Muscle of leg (tissue), 11 donors: ENCODE results near the gene CLTCL1. TPM values are rescaled to one million over a fixed set of nuclear protein-coding genes. Genes with fewer than 3 reads are reported as not detected.

Experiments used
- DNase-seq: peaks from one replicate; pipeline ENCODE4 v3.0.0; 2013
- H3K27ac ChIP-seq: one replicate; pipeline ENCODE4 v1.5.1; 2013; ENCODE audit warnings: mild to moderate bottlenecking, low read length, control low read depth
- H3K27me3 ChIP-seq: one replicate; pipeline ENCODE4 v1.6.1; 2013; ENCODE audit warnings: low read length; ENCODE audit not compliant: control insufficient read depth, insufficient read depth
- H3K36me3 ChIP-seq: one replicate; pipeline ENCODE4 v1.6.1; 2013; ENCODE audit warnings: low read length; ENCODE audit not compliant: control insufficient read depth, insufficient read depth
- H3K4me1 ChIP-seq: one replicate; pipeline ENCODE4 v1.6.1; 2013; ENCODE audit warnings: low read length; ENCODE audit not compliant: control insufficient read depth, insufficient read depth
- H3K4me3 ChIP-seq: one replicate; pipeline ENCODE4 v1.5.1; 2013; ENCODE audit warnings: low read length, control low read depth
- H3K9me3 ChIP-seq: replicated peaks from 2 replicates; pipeline ENCODE4 v1.6.1; 2013; ENCODE audit warnings: low read depth, low read length; ENCODE audit not compliant: control insufficient read depth
- WGBS: methylation state at CpG from one replicate; pipeline ENCODE4 v1.1.5; 2013; ENCODE audit warnings: missing lambda C conversion rate; ENCODE audit not compliant: insufficient coverage; 5-methylcytosine and 5-hydroxymethylcytosine counted together
- polyA plus RNA-seq, 8 donors: library from polyadenylated mRNA; unstranded; fragments of 120-200 nt; gene quantifications; one replicate each; pipeline versions ENCODE4 v1.2.1 to v1.2.3, GENCODE V29; 2013; ENCODE audit warnings: inconsistent platforms in 1 of 8, low replicate concordance in 1 of 8; ENCODE audit not compliant: insufficient read length in 8 of 8, insufficient read depth in 1 of 8
- total RNA-seq: library from RNA; stranded (reverse); fragments of 120-200 nt; gene quantifications from one replicate; pipeline ENCODE4 v1.2.4, GENCODE V29; 2013

The CLTCL1 gene
- total and polyA plus RNA-seq, 9 donors: 11.9 to 23.4 (median 19.1) TPM

DNA sequence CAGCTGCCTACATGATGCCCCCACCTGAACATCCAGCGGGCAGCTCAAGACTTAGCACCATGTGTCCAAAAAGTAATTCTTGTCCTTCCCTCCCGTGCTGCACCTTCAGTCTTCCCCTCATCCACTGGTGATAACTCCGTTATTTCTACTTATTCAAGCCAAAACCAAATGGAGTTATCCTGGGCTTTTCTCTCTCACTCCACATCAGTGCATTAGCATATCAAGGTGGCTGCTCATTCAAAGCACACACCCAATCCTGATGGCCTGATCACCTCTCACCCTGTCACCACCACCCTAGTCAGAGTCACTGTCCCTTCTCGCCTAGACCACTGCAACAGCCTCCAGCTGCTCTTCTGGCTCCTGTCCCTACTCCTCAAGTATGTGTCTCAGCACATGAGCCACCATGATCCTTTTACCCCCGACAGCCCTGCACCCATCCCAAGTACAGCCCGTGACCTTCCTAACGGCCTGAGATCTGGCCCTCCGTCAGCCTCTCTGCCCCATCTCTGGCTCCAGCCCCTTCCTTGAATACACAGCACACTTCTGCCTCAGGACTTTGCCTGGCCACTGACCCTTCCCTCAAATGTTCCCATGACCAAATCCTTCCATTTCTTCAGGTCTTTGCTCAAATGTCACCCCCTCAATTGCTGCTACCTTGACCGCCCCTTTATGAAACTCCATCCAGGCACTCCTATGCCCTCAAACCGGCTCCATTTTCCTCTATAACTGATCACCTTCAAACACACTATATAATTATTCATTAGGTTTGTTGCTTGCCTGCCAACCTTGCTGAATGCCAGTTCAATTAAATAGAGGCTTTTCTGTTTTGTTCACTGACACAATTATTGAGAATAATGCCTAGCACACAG, 93.3 kb downstream of the CLTCL1 start:
- H3K9me3 ChIP-seq: no peaks in the 10 kb centered on the region
- H3K4me1 ChIP-seq: no peaks in the 10 kb centered on the region
- 85% methylated on average over 9 of the region's 10 CpGs for whole genome bisulfite sequencing
- H3K27me3 ChIP-seq: no peaks in the 10 kb centered on the region
- no peak overlapping the region for H3K27ac ChIP-seq
- H3K4me3 ChIP-seq: no peak overlapping the region
- no peak for DNase-seq
- H3K36me3 ChIP-seq: peaks cover 20% of the 10 kb centered on the region

DNA sequence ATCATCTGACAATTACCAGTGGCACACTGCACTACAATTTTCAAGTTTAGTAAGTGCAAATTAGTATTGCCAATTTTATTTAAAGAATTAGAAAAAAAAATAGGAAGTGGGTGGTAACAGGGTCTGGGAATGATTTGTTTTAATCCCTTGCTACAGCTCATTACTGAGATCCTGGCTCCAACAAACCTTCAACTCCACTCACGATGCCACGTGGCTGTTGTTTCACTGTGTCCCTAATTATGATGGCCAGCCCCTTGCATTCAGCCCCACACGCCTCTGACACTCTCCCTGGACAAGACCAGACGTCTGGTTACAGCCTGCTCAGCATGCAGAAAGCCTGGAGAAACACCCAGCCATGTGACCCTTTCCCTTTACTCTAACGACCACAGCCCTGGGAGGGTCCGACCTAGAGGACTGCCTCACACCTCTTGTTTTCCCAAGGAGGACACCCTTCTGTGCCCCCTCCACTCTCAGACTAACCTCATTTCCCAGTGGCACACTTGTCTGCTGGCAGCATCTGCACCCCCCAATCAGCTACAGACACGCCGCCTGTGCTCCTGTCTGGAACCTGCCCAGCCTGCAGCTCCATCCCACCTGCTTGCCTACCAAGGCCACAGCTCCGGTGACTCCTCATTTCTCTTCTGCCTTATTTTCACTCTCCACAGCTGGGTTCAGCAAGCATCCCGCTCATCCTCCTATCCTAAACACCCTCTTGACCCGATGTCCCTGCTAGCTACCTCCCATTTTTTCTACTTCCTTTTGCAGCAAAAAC, 94.5 kb downstream of the CLTCL1 start:
- Histone ChIP-seq H3K9me3 (no peaks in the 10 kb centered on the region), H3K4me3 (no peak overlapping the region), H3K27ac (no peak overlapping the region), H3K4me1 (no peaks in the 10 kb centered on the region), H3K27me3 (no peaks in the 10 kb centered on the region), H3K36me3 (peaks cover 20% of the 10 kb centered on the region)
- WGBS: 59% methylated on average over 11 of the region's 11 CpGs
- no peak for DNase-seq

DNA sequence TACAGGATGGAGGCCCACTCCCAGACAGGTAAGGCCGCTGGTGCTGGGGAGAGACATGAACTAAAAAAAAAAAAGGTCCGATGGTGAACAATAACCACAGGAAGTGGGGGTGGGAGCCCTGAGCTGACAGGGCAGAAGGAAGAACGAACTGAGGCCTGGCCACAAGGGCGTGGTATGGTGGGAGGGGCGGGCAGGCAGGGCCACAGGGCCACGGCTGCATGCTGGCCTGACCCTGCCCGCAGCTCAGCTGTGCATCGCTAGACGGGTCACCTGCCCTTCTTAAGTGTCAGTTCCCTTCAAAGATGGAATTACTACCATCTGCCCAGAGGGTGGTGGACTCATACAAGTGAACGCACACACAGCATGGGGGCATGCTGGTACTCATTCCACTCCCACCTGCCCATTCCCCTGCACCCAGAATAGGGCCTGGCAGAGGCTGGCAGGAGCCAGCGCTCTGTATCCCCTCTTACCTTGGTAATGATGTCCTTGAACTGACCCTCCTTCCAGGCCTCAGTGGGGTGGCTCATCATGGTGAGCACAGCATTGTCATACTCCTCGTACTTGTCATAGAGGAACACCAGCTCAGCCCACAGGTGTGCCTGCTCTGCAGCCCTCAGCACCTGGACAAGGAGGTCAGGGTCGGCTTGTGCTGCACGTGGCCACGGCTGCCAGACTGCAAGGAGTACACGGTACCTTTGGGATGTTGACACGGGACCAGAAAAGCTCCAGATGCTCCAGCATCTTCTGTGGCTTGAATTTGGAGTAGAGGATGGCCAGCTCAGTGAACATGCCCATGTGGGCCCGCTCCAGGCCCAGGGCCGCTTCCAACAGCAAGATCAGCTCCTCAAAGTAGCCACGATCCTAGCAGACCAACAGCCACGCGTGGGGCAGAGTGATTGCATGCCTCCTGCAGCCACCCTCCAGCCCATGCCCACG, 95.5 kb downstream of the CLTCL1 start:
- H3K9me3 ChIP-seq: no peaks in the 10 kb centered on the region
- no peak overlapping the region for H3K27ac ChIP-seq
- no peaks in the 10 kb centered on the region for H3K27me3 ChIP-seq
- DNase-seq: no peak
- no peak overlapping the region for H3K4me3 ChIP-seq
- 85% methylated on average over 16 of the region's 23 CpGs for WGBS
- no peaks in the 10 kb centered on the region for H3K4me1 ChIP-seq
- H3K36me3 ChIP-seq: peaks cover 20% of the 10 kb centered on the region

- Histone ChIP-seq H3K4me3 (no peak overlapping the region), H3K27me3 (no peaks in the 10 kb centered on the region), H3K9me3 (no peaks in the 10 kb centered on the region), H3K4me1 (no peaks in the 10 kb centered on the region), H3K27ac (no peak overlapping the region), H3K36me3 (peaks cover 20% of the 10 kb centered on the region)
- 91% methylated on average over 9 of the region's 16 CpGs for WGBS
- DNase-seq: no peak
Observed at GRCh38 chr22:19194766-19195536, 96.6 kb downstream of the CLTCL1 start.

- H3K36me3 ChIP-seq: peaks cover 12% of the 10 kb centered on the region
Observed at GRCh38 chr22:19193879-19194278, 97.6 kb downstream of the CLTCL1 start.

DNA sequence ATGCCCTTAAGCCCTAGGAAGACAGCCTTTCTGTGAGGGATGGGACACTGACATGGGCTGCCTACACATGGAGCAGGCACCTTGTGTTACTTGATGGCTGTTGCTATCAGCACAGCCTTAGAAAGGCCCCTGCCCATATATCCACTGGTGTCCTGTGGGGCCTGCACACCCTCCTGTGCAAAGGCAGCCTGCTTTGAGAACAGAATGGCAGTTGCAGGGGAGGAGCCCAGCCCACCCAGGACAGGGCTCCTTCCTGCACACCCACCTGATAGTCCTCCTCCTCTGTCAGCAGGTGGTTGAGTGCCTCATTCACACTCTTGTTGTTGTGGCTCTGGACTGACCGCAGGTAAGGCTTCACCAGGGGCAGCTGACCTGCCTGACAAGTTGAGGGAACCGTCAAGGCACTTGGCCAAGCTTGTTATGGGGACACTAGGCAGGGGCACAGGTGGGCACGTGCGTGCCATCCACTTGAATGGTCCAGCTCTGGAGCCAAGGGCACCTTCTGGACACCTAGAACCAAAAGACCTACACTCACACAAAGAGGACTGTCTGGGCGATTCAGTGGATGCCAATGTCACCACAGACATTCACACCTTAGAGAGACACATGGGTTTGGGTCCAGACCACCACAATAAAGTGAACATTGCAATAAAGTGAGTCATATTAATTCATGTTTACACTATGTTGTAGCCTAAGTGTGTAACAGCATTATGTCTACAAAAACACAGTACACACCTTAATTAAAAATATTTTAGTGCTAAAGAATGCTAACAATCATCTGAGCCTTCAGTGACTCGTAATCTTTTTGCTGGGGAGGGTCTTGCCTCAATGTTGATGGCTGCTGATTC, 103.6 kb downstream of the CLTCL1 start:
- 95% methylated on average over 4 of the region's 6 CpGs for WGBS
- H3K27me3 ChIP-seq: no peaks in the 10 kb centered on the region
- H3K9me3 ChIP-seq: no peaks in the 10 kb centered on the region
- peaks cover 6% of the 10 kb centered on the region for H3K36me3 ChIP-seq
- H3K4me3 ChIP-seq: no peak overlapping the region
- DNase-seq: no peak
- no peak overlapping the region for H3K27ac ChIP-seq
- peaks cover 7% of the 10 kb centered on the region for H3K4me1 ChIP-seq

More at GRCh38 chr22:19193879-19194278, 97.6 kb downstream of the CLTCL1 start:
- Histone ChIP-seq H3K4me1 (no peaks in the 10 kb centered on the region), H3K9me3 (no peaks in the 10 kb centered on the region), H3K27me3 (no peaks in the 10 kb centered on the region), H3K27ac (no peak overlapping the region), H3K4me3 (no peak overlapping the region)
- 100% methylated on average over 1 of the region's 6 CpGs for WGBS
- no peak for DNase-seq

- no peak for DNase-seq
- Histone ChIP-seq H3K4me3 (no peak overlapping the region), H3K4me1 (peaks cover 32% of the 10 kb centered on the region), H3K27me3 (no peaks in the 10 kb centered on the region), H3K9me3 (no peaks in the 10 kb centered on the region), H3K36me3 (peaks cover 6% of the 10 kb centered on the region), H3K27ac (no peak overlapping the region)
- 84% methylated on average over 17 of the region's 20 CpGs for WGBS
Observed at GRCh38 chr22:19184276-19184997, 107.1 kb downstream of the CLTCL1 start.

DNA sequence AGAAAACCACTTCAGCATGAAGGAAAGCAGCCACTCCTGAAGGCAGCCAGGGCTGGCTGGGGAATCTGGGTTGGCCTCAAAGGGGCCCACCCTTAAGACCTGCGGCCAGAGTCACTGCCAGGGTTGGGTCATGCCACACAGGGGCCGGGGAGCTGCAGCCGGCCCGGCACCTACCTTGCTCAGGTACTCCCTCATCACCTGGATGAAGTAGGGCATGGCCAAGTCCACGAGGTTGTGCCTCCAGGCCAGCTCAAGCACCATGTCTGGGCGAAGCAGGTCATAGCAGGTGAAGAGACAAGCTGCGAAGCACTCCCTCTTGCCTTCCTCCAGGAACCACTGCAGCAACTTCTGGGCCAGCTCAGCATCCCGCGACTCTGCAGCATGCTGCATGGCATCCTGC, 108.3 kb downstream of the CLTCL1 start:
- no peak overlapping the region for H3K27ac ChIP-seq
- 90% methylated on average over 9 of the region's 9 CpGs for WGBS
- no peaks in the 10 kb centered on the region for H3K9me3 ChIP-seq
- H3K36me3 ChIP-seq: peaks cover 6% of the 10 kb centered on the region
- peaks cover 38% of the 10 kb centered on the region for H3K4me1 ChIP-seq
- no peak for DNase-seq
- no peaks in the 10 kb centered on the region for H3K27me3 ChIP-seq
- no peak overlapping the region for H3K4me3 ChIP-seq
